ENCODE data around the gene OARD1. TPM values are rescaled to one million over a fixed set of nuclear protein-coding genes. Genes with fewer than 3 reads are reported as not detected.

OARD1 gene
- total RNA-seq, 1 experiment from 2014 or later: 35.0 TPM

DNA sequence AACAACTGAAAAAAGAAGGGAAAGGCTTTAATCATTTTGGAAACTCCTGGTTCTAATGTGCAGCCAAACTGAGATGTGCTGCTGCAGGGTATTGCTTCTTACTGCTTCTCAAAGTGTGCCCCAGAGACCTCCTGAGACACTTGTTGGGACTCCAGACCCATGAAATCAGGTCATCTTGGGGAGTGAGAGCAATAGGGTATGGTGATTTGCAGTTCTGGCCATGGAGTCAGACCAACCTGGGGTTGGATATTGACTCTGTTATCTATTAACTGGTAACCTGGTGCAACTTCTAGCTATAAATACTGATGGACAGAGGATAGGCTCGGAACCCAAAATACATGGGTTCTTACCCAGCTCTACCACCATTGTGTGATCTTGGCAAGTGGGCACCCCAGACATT, 26.1 kb downstream of the OARD1 start:
- Histone ChIP-seq H3K9me3 (ENCODE audit: insufficient read depth, low read depth) (no peaks in the 10 kb centered on the region), H3K9me2 (ENCODE audit: insufficient read depth) (no peaks in the 10 kb centered on the region), H3K36me3 (ENCODE audit: low read depth) (no peaks in the 10 kb centered on the region), H3K27ac (no peak overlapping the region), H3K4me1 (replicated peaks; ENCODE audit: insufficient read depth) (peaks cover 3% of the 10 kb centered on the region; the same call in 1 of the 2 replicates), H3K27me3 (ENCODE audit: insufficient read depth, low read depth) (no peaks in the 10 kb centered on the region), H3F3A (ENCODE audit: insufficient read depth, low read depth) (no peaks in the 10 kb centered on the region), H3K4me3 (no peak overlapping the region), H2AFZ (no peak overlapping the region), H3K4me2 (no peak overlapping the region), H4K20me1 (ENCODE audit: insufficient read depth) (no peaks in the 10 kb centered on the region), H3K79me2 (ENCODE audit: low read depth) (no peaks in the 10 kb centered on the region)
- POLR2A ChIA-PET (ENCODE audit: unreplicated experiment): no interaction called here
- CTCF ChIA-PET: interaction anchor here (0.6 kb wide), 1 partner anchor 19 kb away, joined by 3 read pairs; no protein-coding TSS in a partner anchor
- TF ChIP-seq, protein P1, sequence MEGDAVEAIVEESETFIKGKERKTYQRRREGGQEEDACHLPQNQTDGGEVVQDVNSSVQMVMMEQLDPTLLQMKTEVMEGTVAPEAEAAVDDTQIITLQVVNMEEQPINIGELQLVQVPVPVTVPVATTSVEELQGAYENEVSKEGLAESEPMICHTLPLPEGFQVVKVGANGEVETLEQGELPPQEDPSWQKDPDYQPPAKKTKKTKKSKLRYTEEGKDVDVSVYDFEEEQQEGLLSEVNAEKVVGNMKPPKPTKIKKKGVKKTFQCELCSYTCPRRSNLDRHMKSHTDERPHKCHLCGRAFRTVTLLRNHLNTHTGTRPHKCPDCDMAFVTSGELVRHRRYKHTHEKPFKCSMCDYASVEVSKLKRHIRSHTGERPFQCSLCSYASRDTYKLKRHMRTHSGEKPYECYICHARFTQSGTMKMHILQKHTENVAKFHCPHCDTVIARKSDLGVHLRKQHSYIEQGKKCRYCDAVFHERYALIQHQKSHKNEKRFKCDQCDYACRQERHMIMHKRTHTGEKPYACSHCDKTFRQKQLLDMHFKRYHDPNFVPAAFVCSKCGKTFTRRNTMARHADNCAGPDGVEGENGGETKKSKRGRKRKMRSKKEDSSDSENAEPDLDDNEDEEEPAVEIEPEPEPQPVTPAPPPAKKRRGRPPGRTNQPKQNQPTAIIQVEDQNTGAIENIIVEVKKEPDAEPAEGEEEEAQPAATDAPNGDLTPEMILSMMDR (conservative IDR thresholded peaks at IDR 0.05): no peak
- TF ChIP-seq EZH2 (IDR thresholded peaks at IDR 0.05; ENCODE audit: low read depth): no peak
- intact Hi-C loops (cut with micrococcal nuclease; ENCODE audit: unreplicated experiment): no loop called here
- DNase-seq: no peak
- no TSS peak for BruUV-seq (replicated peaks)

- Histone ChIP-seq H2AFZ (no peak overlapping the region), H3K36me3 (ENCODE audit: low read depth) (no peaks in the 10 kb centered on the region), H3K9me2 (ENCODE audit: insufficient read depth) (no peaks in the 10 kb centered on the region), H3K9me3 (ENCODE audit: insufficient read depth, low read depth) (no peaks in the 10 kb centered on the region), H3K4me2 (no peak overlapping the region), H3K4me1 (replicated peaks; ENCODE audit: insufficient read depth) (peaks cover 7% of the 10 kb centered on the region), H3F3A (ENCODE audit: insufficient read depth, low read depth) (no peaks in the 10 kb centered on the region), H3K79me2 (ENCODE audit: low read depth) (no peaks in the 10 kb centered on the region), H3K27ac (no peak overlapping the region), H3K27me3 (ENCODE audit: insufficient read depth, low read depth) (no peaks in the 10 kb centered on the region), H3K4me3 (no peak overlapping the region), H4K20me1 (ENCODE audit: insufficient read depth) (no peaks in the 10 kb centered on the region)
- ChIA-PET POLR2A (ENCODE audit: unreplicated experiment) (no interaction called here), CTCF (interaction anchor here (0.6 kb wide), 1 partner anchor 19 kb away, joined by 3 read pairs; no protein-coding TSS in a partner anchor)
- intact Hi-C loops (cut with micrococcal nuclease; ENCODE audit: unreplicated experiment): no loop called here
- no TSS peak for BruUV-seq (replicated peaks)
- TF ChIP-seq, protein P1 (conservative IDR thresholded peaks at IDR 0.05): no peak
- no peak for TF ChIP-seq EZH2 (IDR thresholded peaks at IDR 0.05; ENCODE audit: low read depth)
- DNase-seq: no peak
Measured at GRCh38 chr6:41045664-41046063, 26.5 kb downstream of the OARD1 start.

DNA sequence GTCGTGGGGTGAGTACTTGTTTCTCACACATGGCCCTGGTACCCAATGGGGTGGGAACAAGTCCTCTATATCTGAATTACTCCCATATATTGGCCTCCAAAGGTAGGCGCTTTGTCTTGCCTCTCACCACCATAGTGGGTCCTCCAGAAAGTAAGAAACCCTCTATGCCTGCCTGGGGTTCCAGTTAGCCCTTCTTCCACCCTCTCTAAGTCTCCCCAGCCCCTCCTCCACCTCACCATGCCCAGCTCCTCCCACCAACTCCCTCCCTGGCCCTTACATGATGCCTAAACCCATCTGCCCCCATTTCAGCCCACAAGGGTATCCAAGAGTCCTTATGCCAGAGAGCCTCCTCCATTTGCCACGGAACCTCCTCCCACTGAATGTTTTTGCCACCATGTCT, 29.0 kb downstream of the OARD1 start:
- CTCF ChIA-PET: interaction anchor here (0.8 kb wide), 1 partner anchor 45 kb away, joined by 4 read pairs; no protein-coding TSS in a partner anchor
- no TSS peak for BruUV-seq (replicated peaks)
- DNase-seq: no peak
- H4K20me1 ChIP-seq (ENCODE audit: insufficient read depth): no peaks in the 10 kb centered on the region
- TF ChIP-seq EZH2 (IDR thresholded peaks at IDR 0.05; ENCODE audit: low read depth): no peak
- TF ChIP-seq, protein P1 (conservative IDR thresholded peaks at IDR 0.05): no peak
- no peaks in the 10 kb centered on the region for H3K9me2 ChIP-seq (ENCODE audit: insufficient read depth)
- H3K9me3 ChIP-seq (ENCODE audit: insufficient read depth, low read depth): no peaks in the 10 kb centered on the region
- no peaks in the 10 kb centered on the region for H3K79me2 ChIP-seq (ENCODE audit: low read depth)
- no peak overlapping the region for H3K4me3 ChIP-seq
- no peaks in the 10 kb centered on the region for H3K27me3 ChIP-seq (ENCODE audit: insufficient read depth, low read depth)
- no peak overlapping the region for H2AFZ ChIP-seq
- H3F3A ChIP-seq (ENCODE audit: insufficient read depth, low read depth): no peaks in the 10 kb centered on the region; the same call in 1 of the 2 replicates
- no peak overlapping the region for H3K4me2 ChIP-seq
- H3K27ac ChIP-seq: no peak overlapping the region
- intact Hi-C loops (cut with micrococcal nuclease; ENCODE audit: unreplicated experiment): no loop called here
- H3K4me1 ChIP-seq (replicated peaks; ENCODE audit: insufficient read depth): peaks cover 12% of the 10 kb centered on the region
- POLR2A ChIA-PET (ENCODE audit: unreplicated experiment): no interaction called here
- H3K36me3 ChIP-seq (ENCODE audit: low read depth): no peaks in the 10 kb centered on the region

All from PC-9 (cell line).